Measurements from ENCODE around the gene LUZP2.

LUZP2 gene

DNA sequence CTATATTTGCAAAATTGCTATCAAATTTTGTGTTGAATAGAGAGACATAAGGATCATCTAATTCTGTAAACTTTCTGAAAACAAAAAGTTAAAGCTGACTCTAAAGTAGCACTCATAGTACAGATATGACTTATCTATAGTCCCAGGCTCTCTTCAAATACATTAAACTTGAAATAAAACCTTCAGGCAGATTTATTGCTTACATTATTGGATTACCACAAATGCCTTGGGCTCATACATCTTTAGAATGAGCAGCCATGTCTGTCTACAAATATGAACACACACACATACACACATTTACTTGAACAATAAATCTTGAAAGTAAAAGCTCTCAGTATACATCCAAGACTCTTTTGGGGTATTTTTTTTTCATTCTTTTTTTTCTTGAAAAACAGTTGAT lies 207.9 kb downstream of the LUZP2 start:
- Histone ChIP-seq H3K79me2 (ENCODE audit: low read length) (no peaks in the 10 kb centered on the region), H3K9ac (ENCODE audit: low read length) (no peak overlapping the region), H2AFZ (ENCODE audit: low read length) (no peak overlapping the region), H3K27me3 (replicated peaks; ENCODE audit: insufficient read depth, low read length) (no peaks in the 10 kb centered on the region), H3K4me3 (ENCODE audit: low read length) (no peak overlapping the region), H3K9me2 (replicated peaks; ENCODE audit: insufficient read depth, low read length) (no peaks in the 10 kb centered on the region), H3K4me2 (ENCODE audit: low read depth, low read length) (no peak overlapping the region), H3K4me1 (ENCODE audit: low read length) (no peaks in the 10 kb centered on the region), H3K27ac (ENCODE audit: low read length) (no peak overlapping the region), H3K36me3 (replicated peaks; ENCODE audit: insufficient read depth, low read length) (no peaks in the 10 kb centered on the region), H4K20me1 (ENCODE audit: insufficient read depth, low read length) (no peaks in the 10 kb centered on the region), H3F3A (ENCODE audit: insufficient read depth, low read length) (no peaks in the 10 kb centered on the region), H3K9me3 (replicated peaks; ENCODE audit: insufficient read depth, low read length) (no peaks in the 10 kb centered on the region)
- TF ChIP-seq EZH2phosphoT487 (IDR thresholded peaks at IDR 0.05; ENCODE audit: low read length): no peak
- TF ChIP-seq, protein P1, sequence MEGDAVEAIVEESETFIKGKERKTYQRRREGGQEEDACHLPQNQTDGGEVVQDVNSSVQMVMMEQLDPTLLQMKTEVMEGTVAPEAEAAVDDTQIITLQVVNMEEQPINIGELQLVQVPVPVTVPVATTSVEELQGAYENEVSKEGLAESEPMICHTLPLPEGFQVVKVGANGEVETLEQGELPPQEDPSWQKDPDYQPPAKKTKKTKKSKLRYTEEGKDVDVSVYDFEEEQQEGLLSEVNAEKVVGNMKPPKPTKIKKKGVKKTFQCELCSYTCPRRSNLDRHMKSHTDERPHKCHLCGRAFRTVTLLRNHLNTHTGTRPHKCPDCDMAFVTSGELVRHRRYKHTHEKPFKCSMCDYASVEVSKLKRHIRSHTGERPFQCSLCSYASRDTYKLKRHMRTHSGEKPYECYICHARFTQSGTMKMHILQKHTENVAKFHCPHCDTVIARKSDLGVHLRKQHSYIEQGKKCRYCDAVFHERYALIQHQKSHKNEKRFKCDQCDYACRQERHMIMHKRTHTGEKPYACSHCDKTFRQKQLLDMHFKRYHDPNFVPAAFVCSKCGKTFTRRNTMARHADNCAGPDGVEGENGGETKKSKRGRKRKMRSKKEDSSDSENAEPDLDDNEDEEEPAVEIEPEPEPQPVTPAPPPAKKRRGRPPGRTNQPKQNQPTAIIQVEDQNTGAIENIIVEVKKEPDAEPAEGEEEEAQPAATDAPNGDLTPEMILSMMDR (IDR thresholded peaks at IDR 0.05; ENCODE audit: low read length): no peak
- no peak for TF ChIP-seq EZH2 (optimal IDR thresholded peaks at IDR 0.05; ENCODE audit: low read depth, low read length)
- no peak for DNase-seq

DNA sequence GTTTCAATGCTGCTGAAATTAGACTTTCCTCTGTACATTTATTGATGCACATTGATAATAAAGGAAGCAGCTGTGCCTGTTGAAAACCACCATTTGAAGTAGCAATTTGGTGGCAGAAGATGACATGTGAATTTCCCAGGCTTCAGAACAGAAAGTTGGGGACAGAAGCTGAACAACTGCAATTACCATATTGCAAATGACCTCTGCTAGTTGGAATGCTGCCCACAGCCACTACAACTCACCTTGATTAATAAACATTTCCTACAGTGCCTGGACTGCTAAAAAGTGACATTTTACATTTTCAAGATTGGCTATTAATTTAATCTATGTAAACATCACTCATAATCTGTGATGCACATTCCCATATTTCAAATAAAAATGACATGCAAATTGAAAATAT lies 208.6 kb downstream of the LUZP2 start:
- no peaks in the 10 kb centered on the region for H3K79me2 ChIP-seq (ENCODE audit: low read length)
- no peaks in the 10 kb centered on the region for H3F3A ChIP-seq (ENCODE audit: insufficient read depth, low read length)
- H3K36me3 ChIP-seq (replicated peaks; ENCODE audit: insufficient read depth, low read length): no peaks in the 10 kb centered on the region
- H3K4me3 ChIP-seq (ENCODE audit: low read length): no peak overlapping the region
- TF ChIP-seq EZH2 (optimal IDR thresholded peaks at IDR 0.05; ENCODE audit: low read depth, low read length) (no peak), EZH2phosphoT487 (IDR thresholded peaks at IDR 0.05; ENCODE audit: low read length) (no peak)
- TF ChIP-seq, protein P1 (IDR thresholded peaks at IDR 0.05; ENCODE audit: low read length): no peak
- no peak overlapping the region for H2AFZ ChIP-seq (ENCODE audit: low read length)
- H3K4me2 ChIP-seq (ENCODE audit: low read depth, low read length): no peak overlapping the region
- H3K4me1 ChIP-seq (ENCODE audit: low read length): no peaks in the 10 kb centered on the region
- no peaks in the 10 kb centered on the region for H4K20me1 ChIP-seq (ENCODE audit: insufficient read depth, low read length)
- no peak for DNase-seq
- H3K9ac ChIP-seq (ENCODE audit: low read length): no peak overlapping the region
- H3K9me3 ChIP-seq (replicated peaks; ENCODE audit: insufficient read depth, low read length): no peaks in the 10 kb centered on the region
- no peak overlapping the region for H3K27ac ChIP-seq (ENCODE audit: low read length)
- H3K27me3 ChIP-seq (replicated peaks; ENCODE audit: insufficient read depth, low read length): no peaks in the 10 kb centered on the region
- no peaks in the 10 kb centered on the region for H3K9me2 ChIP-seq (replicated peaks; ENCODE audit: insufficient read depth, low read length)

DNA sequence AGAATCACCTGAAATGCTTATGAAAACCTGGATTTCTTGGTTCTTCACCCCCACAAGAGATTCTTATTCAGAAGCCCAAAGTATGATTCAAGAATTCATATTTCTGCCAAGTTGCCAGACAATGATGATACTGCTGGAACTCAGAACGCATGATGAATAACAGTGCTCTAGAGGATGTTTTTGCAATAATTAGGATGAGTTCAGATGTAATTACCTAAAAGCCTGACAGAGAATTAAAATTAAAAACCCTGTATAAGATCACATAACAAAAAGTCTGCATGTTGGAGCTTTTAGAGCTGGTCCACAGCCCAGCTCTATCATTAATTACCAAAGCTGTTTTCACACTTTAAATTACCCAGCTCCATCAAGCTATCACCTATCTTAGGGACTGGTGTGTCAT lies 211.8 kb downstream of the LUZP2 start:
- H4K20me1 ChIP-seq (ENCODE audit: insufficient read depth, low read length): no peaks in the 10 kb centered on the region
- no peak for DNase-seq
- H3K4me2 ChIP-seq (ENCODE audit: low read depth, low read length): no peak overlapping the region
- no peaks in the 10 kb centered on the region for H3K4me1 ChIP-seq (ENCODE audit: low read length)
- no peak overlapping the region for H3K9ac ChIP-seq (ENCODE audit: low read length)
- H3K9me2 ChIP-seq (replicated peaks; ENCODE audit: insufficient read depth, low read length): no peaks in the 10 kb centered on the region
- H3K79me2 ChIP-seq (ENCODE audit: low read length): no peaks in the 10 kb centered on the region
- no peaks in the 10 kb centered on the region for H3F3A ChIP-seq (ENCODE audit: insufficient read depth, low read length)
- H3K27me3 ChIP-seq (replicated peaks; ENCODE audit: insufficient read depth, low read length): no peaks in the 10 kb centered on the region
- no peaks in the 10 kb centered on the region for H3K36me3 ChIP-seq (replicated peaks; ENCODE audit: insufficient read depth, low read length)
- no peak overlapping the region for H3K27ac ChIP-seq (ENCODE audit: low read length)
- H2AFZ ChIP-seq (ENCODE audit: low read length): no peak overlapping the region
- H3K9me3 ChIP-seq (replicated peaks; ENCODE audit: insufficient read depth, low read length): no peaks in the 10 kb centered on the region
- TF ChIP-seq EZH2phosphoT487 (IDR thresholded peaks at IDR 0.05; ENCODE audit: low read length) (no peak), EZH2 (optimal IDR thresholded peaks at IDR 0.05; ENCODE audit: low read depth, low read length) (no peak)
- TF ChIP-seq, protein P1 (IDR thresholded peaks at IDR 0.05; ENCODE audit: low read length): no peak
- no peak overlapping the region for H3K4me3 ChIP-seq (ENCODE audit: low read length)
